Natural killer cell (primary cell): Measurements from ENCODE around the gene ROBO1. TPM values are rescaled to one million over a fixed set of nuclear protein-coding genes. Genes with fewer than 3 reads are reported as not detected.

Source experiments
- ATAC-seq, 3 donors: fragments of 150-1000 bp in 2 of 3; fragments of 200-7000 bp in 1 of 3; cut with Tn5 transposase; 1 replicate in 1 of 3; 2 replicates in 2 of 3; pipeline ENCODE4 v1.10.0; 2021; ENCODE audit warnings: mild to moderate bottlenecking in 2 of 3, moderate library complexity in 2 of 3
- DNase-seq, 2 donors: peaks; one replicate each; pipeline versions ENCODE4 v3.0.0 to v3.0.0-alpha.2; 2013 to 2021; ENCODE audit warnings: mixed read lengths in 1 of 2
- H3K27ac ChIP-seq: one replicate; pipeline ENCODE4 v1.5.1; 2013; ENCODE audit warnings: mild to moderate bottlenecking, low read length
- H3K27me3 ChIP-seq: one replicate; pipeline ENCODE4 v1.6.1; 2013; ENCODE audit warnings: low read length; ENCODE audit not compliant: control insufficient read depth, insufficient read depth
- H3K36me3 ChIP-seq: one replicate; pipeline ENCODE4 v1.6.1; 2013; ENCODE audit warnings: low read length; ENCODE audit not compliant: control insufficient read depth, insufficient read depth
- H3K4me1 ChIP-seq: one replicate; pipeline ENCODE4 v1.6.1; 2013; ENCODE audit warnings: low read length; ENCODE audit not compliant: control insufficient read depth, insufficient read depth
- H3K4me3 ChIP-seq: one replicate; pipeline ENCODE4 v1.5.1; 2013; ENCODE audit warnings: low read length
- H3K9me3 ChIP-seq: one replicate; pipeline ENCODE4 v1.6.1; 2013; ENCODE audit warnings: low read length; ENCODE audit not compliant: control insufficient read depth, insufficient read depth
- H3K27ac Mint-ChIP-seq, 2 donors: one replicate each; pipeline ENCODE4 v1.8.0; 2022; ENCODE audit warnings: mild to moderate bottlenecking in 2 of 2, mixed read lengths in 2 of 2, moderate library complexity in 1 of 2
- H3K27me3 Mint-ChIP-seq, 2 donors: one replicate each; pipeline ENCODE4 v1.8.0; 2022; ENCODE audit warnings: low read depth in 2 of 2, mixed read lengths in 2 of 2
- H3K36me3 Mint-ChIP-seq: one replicate; pipeline ENCODE4 v1.8.0; 2022; ENCODE audit warnings: mixed read lengths
- H3K4me1 Mint-ChIP-seq, 2 donors: one replicate each; pipeline ENCODE4 v1.8.0; 2022; ENCODE audit warnings: mixed read lengths in 2 of 2
- H3K4me3 Mint-ChIP-seq: one replicate; pipeline ENCODE4 v1.8.0; 2022; ENCODE audit warnings: mild to moderate bottlenecking, moderate library complexity, mixed read lengths
- H3K9me3 Mint-ChIP-seq, 2 donors: one replicate each; pipeline ENCODE4 v1.8.0; 2022; ENCODE audit warnings: mixed read lengths in 2 of 2
- WGBS: methylation state at CpG from one replicate; pipeline ENCODE4 v1.1.7; 2013; ENCODE audit warnings: missing lambda C conversion rate; ENCODE audit not compliant: insufficient coverage; 5-methylcytosine and 5-hydroxymethylcytosine counted together
- intact Hi-C: fragments of 100-400 bp; cut with micrococcal nuclease; formaldehyde crosslinking; loops from one replicate; pipeline ENCODE4 v1.14.2; 2022
- total RNA-seq, 4 donors: library from RNA; stranded (reverse); fragments of 120-200 nt in 1 of 4; gene quantifications; one replicate each; pipeline versions ENCODE4 v1.2.3 to v1.2.4, GENCODE V29; 2013 to 2022
- TF ChIP-seq, protein P1 (sequence below): fragments of 200-600 bp; IDR thresholded peaks from one replicate; pipeline ENCODE4 v1.8.0; 2022; ENCODE audit warnings: antibody characterized with exemption

Gene ROBO1
- total RNA-seq, 3 donors from 2014 or later (not counting 1 experiment from before 2014, with no cell fraction given), result 0.07 TPM; not detected in 2

DNA sequence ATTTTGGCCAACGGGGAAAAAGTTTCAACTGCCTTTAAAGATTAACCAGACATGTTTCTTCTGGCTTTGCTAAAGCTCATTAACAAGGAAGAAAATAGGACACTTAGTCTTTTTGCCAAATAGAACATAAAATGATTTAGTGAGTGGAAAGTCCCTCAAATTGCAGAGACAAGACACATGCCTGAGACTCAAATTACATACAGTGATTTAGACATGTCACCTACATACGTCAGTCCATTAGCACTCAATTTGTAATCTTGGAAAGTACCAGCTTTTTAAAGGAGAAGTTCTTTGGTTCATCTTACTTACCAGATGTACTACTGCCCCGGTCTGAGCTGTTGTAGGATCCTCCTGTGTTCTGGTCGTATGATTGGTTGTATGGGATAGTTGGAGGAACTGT lies 1134.2 kb downstream of the ROBO1 start:
- Histone ChIP-seq H3K4me3 (no peak overlapping the region), H3K9me3 (no peaks in the 10 kb centered on the region), H3K36me3 (no peaks in the 10 kb centered on the region), H3K27ac (no peak overlapping the region), H3K4me1 (no peaks in the 10 kb centered on the region), H3K27me3 (no peaks in the 10 kb centered on the region)
- intact Hi-C loops, result no loop called here
- TF ChIP-seq, protein P1, sequence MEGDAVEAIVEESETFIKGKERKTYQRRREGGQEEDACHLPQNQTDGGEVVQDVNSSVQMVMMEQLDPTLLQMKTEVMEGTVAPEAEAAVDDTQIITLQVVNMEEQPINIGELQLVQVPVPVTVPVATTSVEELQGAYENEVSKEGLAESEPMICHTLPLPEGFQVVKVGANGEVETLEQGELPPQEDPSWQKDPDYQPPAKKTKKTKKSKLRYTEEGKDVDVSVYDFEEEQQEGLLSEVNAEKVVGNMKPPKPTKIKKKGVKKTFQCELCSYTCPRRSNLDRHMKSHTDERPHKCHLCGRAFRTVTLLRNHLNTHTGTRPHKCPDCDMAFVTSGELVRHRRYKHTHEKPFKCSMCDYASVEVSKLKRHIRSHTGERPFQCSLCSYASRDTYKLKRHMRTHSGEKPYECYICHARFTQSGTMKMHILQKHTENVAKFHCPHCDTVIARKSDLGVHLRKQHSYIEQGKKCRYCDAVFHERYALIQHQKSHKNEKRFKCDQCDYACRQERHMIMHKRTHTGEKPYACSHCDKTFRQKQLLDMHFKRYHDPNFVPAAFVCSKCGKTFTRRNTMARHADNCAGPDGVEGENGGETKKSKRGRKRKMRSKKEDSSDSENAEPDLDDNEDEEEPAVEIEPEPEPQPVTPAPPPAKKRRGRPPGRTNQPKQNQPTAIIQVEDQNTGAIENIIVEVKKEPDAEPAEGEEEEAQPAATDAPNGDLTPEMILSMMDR, result no peak
- no peak for ATAC-seq
- no peaks in the 10 kb centered on the region for H3K4me1 Mint-ChIP-seq
- no peaks in the 10 kb centered on the region for H3K36me3 Mint-ChIP-seq
- peaks cover 1 to 2% of the 10 kb centered on the region in 2 donors for H3K9me3 Mint-ChIP-seq
- 73% methylated on average over 2 of the region's 4 CpGs for WGBS
- no peaks in the 10 kb centered on the region for H3K27me3 Mint-ChIP-seq
- no peak overlapping the region for H3K4me3 Mint-ChIP-seq
- no peak overlapping the region for H3K27ac Mint-ChIP-seq
- no peak for DNase-seq

DNA sequence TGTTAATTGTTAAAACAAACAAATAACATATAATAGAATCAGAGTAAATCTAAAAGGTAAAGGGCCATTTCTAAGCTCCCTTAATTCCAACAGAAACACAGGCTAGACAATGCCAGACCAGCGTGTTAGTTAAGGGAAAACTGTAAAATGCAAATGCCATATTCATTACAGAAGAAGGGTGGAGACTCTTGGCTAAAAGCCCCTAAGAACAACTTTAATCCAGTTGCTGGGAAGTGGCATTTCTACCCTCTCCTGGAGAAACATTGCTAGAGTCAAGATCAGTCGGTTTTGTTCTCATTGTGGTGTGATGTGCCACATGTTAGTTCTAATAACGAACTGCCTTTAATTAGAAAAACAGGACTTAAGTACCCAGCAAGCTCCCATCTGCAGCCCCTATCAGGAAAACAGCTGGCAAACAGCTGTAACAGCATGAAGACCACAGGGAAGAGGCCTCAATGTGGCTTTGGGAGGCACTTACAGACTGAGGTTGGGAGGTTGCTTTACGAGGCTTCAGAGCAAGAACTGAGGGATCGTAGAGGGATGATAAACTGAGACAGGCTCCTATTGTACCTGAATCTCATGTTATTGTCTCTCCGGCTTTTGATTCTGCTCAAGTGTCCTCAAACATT lies 1134.8 kb downstream of the ROBO1 start:
- Histone ChIP-seq H3K9me3 (no peaks in the 10 kb centered on the region), H3K27ac (no peak overlapping the region), H3K4me3 (no peak overlapping the region), H3K36me3 (no peaks in the 10 kb centered on the region), H3K27me3 (no peaks in the 10 kb centered on the region), H3K4me1 (no peaks in the 10 kb centered on the region)
- H3K4me1 Mint-ChIP-seq, result no peaks in the 10 kb centered on the region
- H3K27me3 Mint-ChIP-seq, result no peaks in the 10 kb centered on the region
- H3K27ac Mint-ChIP-seq, result no peak overlapping the region
- H3K36me3 Mint-ChIP-seq, result no peaks in the 10 kb centered on the region
- DNase-seq, result no peak
- 80% methylated on average over 5 of the region's 6 CpGs for WGBS
- peaks cover 3 to 4% of the 10 kb centered on the region in 2 donors for H3K9me3 Mint-ChIP-seq
- ATAC-seq, result no peak
- intact Hi-C loops, result no loop called here
- no peak overlapping the region for H3K4me3 Mint-ChIP-seq
- TF ChIP-seq, protein P1, result no peak

DNA sequence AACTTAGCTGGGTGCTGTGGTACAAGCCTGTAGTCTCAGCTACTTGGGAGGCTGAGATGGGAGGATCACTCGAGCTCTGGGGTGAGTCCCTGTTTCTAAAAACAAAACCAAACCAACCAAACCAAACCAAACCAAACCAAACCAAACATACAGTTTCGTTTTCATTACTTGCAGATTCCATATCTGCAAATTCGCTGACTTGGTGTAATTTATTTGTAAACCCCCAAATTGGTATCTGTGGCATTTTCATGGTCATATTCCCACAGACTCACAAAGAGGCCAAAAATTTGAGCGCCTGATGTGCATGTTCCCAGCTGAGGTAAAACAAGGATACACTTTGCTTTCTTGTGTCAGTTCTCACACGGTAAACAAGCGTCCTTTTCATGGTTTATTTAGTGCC lies 1138.3 kb downstream of the ROBO1 start:
- Histone ChIP-seq H3K27me3 (no peaks in the 10 kb centered on the region), H3K4me3 (no peak overlapping the region), H3K9me3 (no peaks in the 10 kb centered on the region), H3K4me1 (no peaks in the 10 kb centered on the region), H3K27ac (no peak overlapping the region), H3K36me3 (no peaks in the 10 kb centered on the region)
- H3K4me3 Mint-ChIP-seq, result no peak overlapping the region
- no peaks in the 10 kb centered on the region for H3K4me1 Mint-ChIP-seq
- DNase-seq, result no peak
- no peaks in the 10 kb centered on the region for H3K27me3 Mint-ChIP-seq
- intact Hi-C loops, result no loop called here
- ATAC-seq, result no peak
- WGBS, result 77% methylated on average over 6 of the region's 6 CpGs
- peaks cover 3 to 4% of the 10 kb centered on the region in 2 donors for H3K9me3 Mint-ChIP-seq
- TF ChIP-seq, protein P1, result no peak
- H3K36me3 Mint-ChIP-seq, result no peaks in the 10 kb centered on the region
- no peak overlapping the region for H3K27ac Mint-ChIP-seq
